ENCODE data around the gene ARMH3. TPM values are rescaled to one million over a fixed set of nuclear protein-coding genes. Genes with fewer than 3 reads are reported as not detected.

The ARMH3 gene
- total and polyA plus RNA-seq, 10 of the 15 experiments (the other 5 are each of a cell fraction or from before 2014, with no cell fraction given): 13.0 to 33.0 (median 16.4) TPM

DNA sequence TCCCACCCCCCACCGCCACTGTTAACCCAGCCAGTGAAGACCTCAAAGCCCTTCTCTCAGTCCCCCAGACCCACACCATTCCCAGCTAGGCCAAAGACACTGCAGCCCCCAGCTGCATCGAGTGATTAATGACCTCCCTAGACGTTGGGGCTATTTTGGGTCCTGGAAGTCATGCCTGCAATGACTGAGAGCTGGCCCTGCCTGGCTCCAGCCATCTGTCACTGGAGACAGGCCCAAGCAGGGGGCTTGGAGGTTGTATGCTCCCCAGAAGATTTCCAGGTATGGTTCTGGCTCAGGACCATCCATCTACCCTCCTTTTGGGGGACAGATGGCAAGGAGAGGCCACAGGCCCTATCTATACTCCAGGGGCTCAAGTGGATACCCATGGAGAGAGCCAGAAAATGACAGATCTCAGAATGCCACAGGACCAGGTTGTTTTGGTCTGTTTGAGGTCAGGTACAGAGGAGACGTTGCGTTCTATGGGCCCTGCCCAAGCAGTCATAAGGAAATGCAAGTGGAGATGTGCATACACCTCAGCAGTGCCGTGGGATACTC is 217.5 kb downstream of the ARMH3 start:
- intact Hi-C loops (cut with micrococcal nuclease; ENCODE audit: unreplicated experiment) (loop anchor here (5.0 kb wide), 1 partner anchor 279 kb away; no protein-coding TSS in a partner anchor), in situ Hi-C loops (cut with MboI) (no loop called here)
- ATAC-seq (no peak), DNase-seq (ENCODE audit: low read depth, low spot score) (no peak), FAIRE-seq (no peak)
- H3K4me2 ChIP-seq (ENCODE audit: control insufficient read depth, insufficient read depth): no peak overlapping the region
- no peaks in the 10 kb centered on the region; the same call in 1 of the 2 replicates for H3K79me2 ChIP-seq (ENCODE audit: control insufficient read depth, insufficient read depth, low read length)
- no peak overlapping the region for H3K27ac ChIP-seq (ENCODE audit: control insufficient read depth, insufficient read depth)
- no peaks in the 10 kb centered on the region for H3K9me3 ChIP-seq (replicated peaks; ENCODE audit: control insufficient read depth, insufficient read depth, low read length)
- H3K36me3 ChIP-seq (ENCODE audit: control insufficient read depth in 2 of 2, insufficient read depth in 2 of 2, low read length in 1 of 2): no peaks in the 10 kb centered on the region; a peak in 1 of 4 replicates
- ChIA-PET RAD21 (ENCODE audit: unreplicated experiment) (interaction anchor here (0.8 to 9.5 kb wide), 6 partner anchors 47 to 231 kb away, joined by 3 to 538 read pairs (median 63); no protein-coding TSS in a partner anchor), POLR2A (interaction anchor here (0.8 to 1.8 kb wide), 5 partner anchors 9 to 169 kb away, joined by 3 to 8 read pairs (median 5); partner anchors contain the start of gene OGA), CTCF (interaction anchor here (0.6 to 17.0 kb wide), 7 partner anchors 16 to 1023 kb away, joined by 3 to 697 read pairs (median 143); partner anchors contain the start of gene HPS6), SMC1A (ENCODE audit: uncharacterized antibody, unreplicated experiment) (interaction anchor here (0.6 to 13.6 kb wide), 9 partner anchors 17 to 234 kb away, joined by 3 to 407 read pairs (median 6); no protein-coding TSS in a partner anchor)
- H2AFZ ChIP-seq (ENCODE audit: control insufficient read depth, low read depth, low read length): no peak overlapping the region
- H3K4me3 ChIP-seq: no peak overlapping the region
- H3K9ac ChIP-seq (ENCODE audit: control insufficient read depth, insufficient read depth, low read length): no peak overlapping the region
- no peaks in the 10 kb centered on the region; the same call in 1 of the 2 replicates for H4K20me1 ChIP-seq (ENCODE audit: control insufficient read depth, insufficient read depth)
- peaks cover 27% of the 10 kb centered on the region for H3K4me1 ChIP-seq (ENCODE audit: control insufficient read depth, insufficient read depth, low read length)
- 80% methylated on average over 6 of the region's 6 CpGs for WGBS (ENCODE audit: insufficient coverage, insufficient replicate concordance, low lambda C conversion rate, missing lambda C conversion rate)
- no TSS peak for BruUV-seq (replicated peaks)
- no peaks in the 10 kb centered on the region for H3K27me3 ChIP-seq (replicated peaks in 1 of 2; ENCODE audit: control insufficient read depth in 2 of 2, insufficient read depth in 2 of 2, low read length in 1 of 2)
- TF ChIP-seq POU2F2 (IDR thresholded peaks at IDR 0.05; ENCODE audit: borderline replicate concordance, low read depth, low read length): no peak
- no peak for TF ChIP-seq NFYB (IDR thresholded peaks at IDR 0.05; ENCODE audit: insufficient read depth, low read depth, low read length)
- no peak for TF ChIP-seq ESRRA (IDR thresholded peaks at IDR 0.05; ENCODE audit: low read length)
- no peak for TF ChIP-seq TCF7 (IDR thresholded peaks at IDR 0.05; ENCODE audit: borderline replicate concordance)
- no peak for TF ChIP-seq EP300 (IDR thresholded peaks at IDR 0.05; ENCODE audit: borderline replicate concordance in 1 of 2, control insufficient read depth in 1 of 2, low read depth in 2 of 2, low read length in 2 of 2)
- no peak for TF ChIP-seq BACH1 (IDR thresholded peaks at IDR 0.05; ENCODE audit: borderline replicate concordance)
- TF ChIP-seq RELA (IDR thresholded peaks at IDR 0.05; ENCODE audit: borderline replicate concordance, partially characterized antibody): no peak
- TF ChIP-seq TCF3 (IDR thresholded peaks at IDR 0.05; ENCODE audit: borderline replicate concordance, insufficient read depth, low read depth, low read length): no peak
- TF ChIP-seq, protein P1, sequence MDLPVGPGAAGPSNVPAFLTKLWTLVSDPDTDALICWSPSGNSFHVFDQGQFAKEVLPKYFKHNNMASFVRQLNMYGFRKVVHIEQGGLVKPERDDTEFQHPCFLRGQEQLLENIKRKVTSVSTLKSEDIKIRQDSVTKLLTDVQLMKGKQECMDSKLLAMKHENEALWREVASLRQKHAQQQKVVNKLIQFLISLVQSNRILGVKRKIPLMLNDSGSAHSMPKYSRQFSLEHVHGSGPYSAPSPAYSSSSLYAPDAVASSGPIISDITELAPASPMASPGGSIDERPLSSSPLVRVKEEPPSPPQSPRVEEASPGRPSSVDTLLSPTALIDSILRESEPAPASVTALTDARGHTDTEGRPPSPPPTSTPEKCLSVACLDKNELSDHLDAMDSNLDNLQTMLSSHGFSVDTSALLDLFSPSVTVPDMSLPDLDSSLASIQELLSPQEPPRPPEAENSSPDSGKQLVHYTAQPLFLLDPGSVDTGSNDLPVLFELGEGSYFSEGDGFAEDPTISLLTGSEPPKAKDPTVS (IDR thresholded peaks at IDR 0.05; ENCODE audit: low read depth, low read length): no peak
- no peak for TF ChIP-seq ZNF24 (IDR thresholded peaks at IDR 0.05)
- TF ChIP-seq KAT2A (conservative IDR thresholded peaks at IDR 0.05; ENCODE audit: control insufficient read depth, low read depth, low read length): no peak
- TF ChIP-seq FOS (IDR thresholded peaks at IDR 0.05; ENCODE audit: borderline replicate concordance, extremely low read depth, insufficient read length): no peak
- TF ChIP-seq ZNF384 (IDR thresholded peaks at IDR 0.05; ENCODE audit: borderline replicate concordance, low read depth, low read length): no peak
- no peak for TF ChIP-seq NRF1 (conservative IDR thresholded peaks at IDR 0.05; ENCODE audit: low read depth, low read length)
- no peak for TF ChIP-seq GABPA (IDR thresholded peaks at IDR 0.05; ENCODE audit: low read depth)
- no peak for TF ChIP-seq CHD2 (IDR thresholded peaks at IDR 0.05; ENCODE audit: borderline replicate concordance, low read depth, low read length)
- no peak for TF ChIP-seq MXI1 (IDR thresholded peaks at IDR 0.05; ENCODE audit: low read depth, low read length)
- TF ChIP-seq BMI1 (IDR thresholded peaks at IDR 0.05; ENCODE audit: borderline replicate concordance): no peak
- TF ChIP-seq, protein P2, sequence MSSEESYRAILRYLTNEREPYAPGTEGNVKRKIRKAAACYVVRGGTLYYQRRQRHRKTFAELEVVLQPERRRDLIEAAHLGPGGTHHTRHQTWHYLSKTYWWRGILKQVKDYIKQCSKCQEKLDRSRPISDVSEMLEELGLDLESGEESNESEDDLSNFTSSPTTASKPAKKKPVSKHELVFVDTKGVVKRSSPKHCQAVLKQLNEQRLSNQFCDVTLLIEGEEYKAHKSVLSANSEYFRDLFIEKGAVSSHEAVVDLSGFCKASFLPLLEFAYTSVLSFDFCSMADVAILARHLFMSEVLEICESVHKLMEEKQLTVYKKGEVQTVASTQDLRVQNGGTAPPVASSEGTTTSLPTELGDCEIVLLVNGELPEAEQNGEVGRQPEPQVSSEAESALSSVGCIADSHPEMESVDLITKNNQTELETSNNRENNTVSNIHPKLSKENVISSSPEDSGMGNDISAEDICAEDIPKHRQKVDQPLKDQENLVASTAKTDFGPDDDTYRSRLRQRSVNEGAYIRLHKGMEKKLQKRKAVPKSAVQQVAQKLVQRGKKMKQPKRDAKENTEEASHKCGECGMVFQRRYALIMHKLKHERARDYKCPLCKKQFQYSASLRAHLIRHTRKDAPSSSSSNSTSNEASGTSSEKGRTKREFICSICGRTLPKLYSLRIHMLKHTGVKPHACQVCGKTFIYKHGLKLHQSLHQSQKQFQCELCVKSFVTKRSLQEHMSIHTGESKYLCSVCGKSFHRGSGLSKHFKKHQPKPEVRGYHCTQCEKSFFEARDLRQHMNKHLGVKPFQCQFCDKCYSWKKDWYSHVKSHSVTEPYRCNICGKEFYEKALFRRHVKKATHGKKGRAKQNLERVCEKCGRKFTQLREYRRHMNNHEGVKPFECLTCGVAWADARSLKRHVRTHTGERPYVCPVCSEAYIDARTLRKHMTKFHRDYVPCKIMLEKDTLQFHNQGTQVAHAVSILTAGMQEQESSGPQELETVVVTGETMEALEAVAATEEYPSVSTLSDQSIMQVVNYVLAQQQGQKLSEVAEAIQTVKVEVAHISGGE (CRISPR knock-in tag; IDR thresholded peaks at IDR 0.05): no peak
